Osteoblast (primary cell): ENCODE results near the gene AOPEP. TPM values are rescaled to one million over a fixed set of nuclear protein-coding genes. Genes with fewer than 3 reads are reported as not detected.

Experiments
- DNase-seq: peaks from one replicate; pipeline ENCODE4 v3.0.0; 2011; ENCODE audit warnings: low spot score, mixed read lengths; ENCODE audit not compliant: insufficient read length; ENCODE audit errors: missing footprints
- H2AFZ ChIP-seq: 2 replicates; pipeline ENCODE4 v1.6.0; 2011; ENCODE audit warnings: mild to moderate bottlenecking, low read length
- H3K27ac ChIP-seq: 2 replicates; pipeline ENCODE4 v1.5.1; 2011; ENCODE audit warnings: mild to moderate bottlenecking, low read depth, low read length, moderate library complexity
- H3K27me3 ChIP-seq: 2 replicates; pipeline ENCODE4 v1.6.0; 2012; ENCODE audit warnings: mild to moderate bottlenecking, control low read depth, inconsistent platforms, low read length, moderate library complexity; ENCODE audit not compliant: insufficient read depth
- H3K36me3 ChIP-seq: 2 replicates; pipeline ENCODE4 v1.5.1; 2011; ENCODE audit warnings: mild to moderate bottlenecking, low read length, control low read depth, moderate library complexity; ENCODE audit not compliant: insufficient read depth
- H3K4me1 ChIP-seq: 2 replicates; pipeline ENCODE4 v1.5.1; 2011; ENCODE audit warnings: mild to moderate bottlenecking, low read length, control low read depth, moderate library complexity; ENCODE audit not compliant: insufficient read depth
- H3K4me2 ChIP-seq: 2 replicates; pipeline ENCODE4 v1.6.0; 2011; ENCODE audit warnings: mild to moderate bottlenecking, low read length; ENCODE audit not compliant: insufficient read depth
- H3K4me3 ChIP-seq: fragments of 200-600 bp; sonication (generic); 3 replicates; pipeline ENCODE4 v1.5.1; 2012; ENCODE audit warnings: mild to moderate bottlenecking, low read length, inconsistent platforms; ENCODE audit not compliant: insufficient read depth
- H3K79me2 ChIP-seq: 2 replicates; pipeline ENCODE4 v1.6.0; 2012; ENCODE audit warnings: mild to moderate bottlenecking, low read length, control low read depth, inconsistent platforms; ENCODE audit not compliant: insufficient read depth
- H3K9me3 ChIP-seq: 2 replicates; pipeline ENCODE4 v1.5.1; 2011; ENCODE audit warnings: low read depth, low read length, control low read depth
- H4K20me1 ChIP-seq: 2 replicates; pipeline ENCODE4 v1.6.0; 2012; ENCODE audit warnings: mild to moderate bottlenecking, low read length, control low read depth; ENCODE audit not compliant: insufficient read depth
- CTCF ChIP-seq: IDR thresholded peaks from 2 replicates; pipeline ENCODE4 v1.5.1; 2011; ENCODE audit warnings: mild to moderate bottlenecking, low read depth, low read length, moderate library complexity; ENCODE audit errors: extremely low read depth
- total RNA-seq: library from RNA; depleted of rRNA; stranded (reverse); fragments of >200 nt; gene quantifications from 2 replicates; pipeline ENCODE4 v1.2.3, GENCODE V29; 2012

AOPEP gene
- total RNA-seq, 1 donor = 131 TPM

- H3K79me2 ChIP-seq = peaks cover 15% of the 10 kb centered on the region
- TF ChIP-seq CTCF = no peak
- H4K20me1 ChIP-seq = no peaks in the 10 kb centered on the region
- no peak for DNase-seq
- peak overlapping the region; percentile 92 for H3K27ac ChIP-seq
- H3K27me3 ChIP-seq = no peaks in the 10 kb centered on the region
- H3K4me3 ChIP-seq = no peak overlapping the region
- peaks cover 54% of the 10 kb centered on the region for H3K4me1 ChIP-seq
- no peaks in the 10 kb centered on the region for H3K36me3 ChIP-seq
- no peak overlapping the region for H3K4me2 ChIP-seq
- no peak overlapping the region for H2AFZ ChIP-seq
- no peaks in the 10 kb centered on the region for H3K9me3 ChIP-seq
Measured at GRCh38 chr9:94911986-94912635, 185.6 kb downstream of the AOPEP start.

DNA sequence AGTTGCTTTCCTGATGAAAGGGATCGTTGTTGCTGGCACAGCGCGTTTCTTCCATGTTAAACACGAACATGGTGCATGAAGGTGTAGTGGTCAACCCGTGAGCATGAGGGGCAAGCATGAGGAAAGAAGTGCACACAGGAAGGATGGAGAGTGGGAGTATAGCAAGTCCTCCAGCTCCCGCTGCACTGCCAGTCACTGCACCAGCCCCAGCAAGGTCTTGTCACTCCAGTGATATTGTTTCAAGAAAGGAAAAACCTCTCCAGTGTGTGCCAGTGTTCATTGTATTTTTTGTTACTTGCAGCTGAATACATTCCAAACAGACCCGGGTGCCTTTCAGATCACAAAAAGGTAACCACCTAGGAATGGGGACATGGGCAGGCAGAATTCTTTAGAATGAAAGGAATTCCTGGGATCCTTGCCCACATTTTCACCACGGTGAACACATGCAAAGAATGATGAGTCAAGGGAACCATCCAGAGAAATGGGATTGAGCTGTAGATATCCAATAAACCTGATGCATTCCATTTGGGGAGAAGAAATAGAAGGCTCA lies 186.3 kb downstream of the AOPEP start:
- H3K36me3 ChIP-seq = no peaks in the 10 kb centered on the region
- peak overlapping the region; percentile 28 for H3K4me2 ChIP-seq
- no peak overlapping the region for H3K4me3 ChIP-seq
- H2AFZ ChIP-seq = no peak overlapping the region
- H3K27ac ChIP-seq = peak overlapping the region; percentile 92
- DNase-seq = no peak
- H3K79me2 ChIP-seq = peaks cover 21% of the 10 kb centered on the region
- H3K27me3 ChIP-seq = no peaks in the 10 kb centered on the region
- peaks cover 48% of the 10 kb centered on the region for H3K4me1 ChIP-seq
- no peak for TF ChIP-seq CTCF
- H3K9me3 ChIP-seq = no peaks in the 10 kb centered on the region
- H4K20me1 ChIP-seq = no peaks in the 10 kb centered on the region

DNA sequence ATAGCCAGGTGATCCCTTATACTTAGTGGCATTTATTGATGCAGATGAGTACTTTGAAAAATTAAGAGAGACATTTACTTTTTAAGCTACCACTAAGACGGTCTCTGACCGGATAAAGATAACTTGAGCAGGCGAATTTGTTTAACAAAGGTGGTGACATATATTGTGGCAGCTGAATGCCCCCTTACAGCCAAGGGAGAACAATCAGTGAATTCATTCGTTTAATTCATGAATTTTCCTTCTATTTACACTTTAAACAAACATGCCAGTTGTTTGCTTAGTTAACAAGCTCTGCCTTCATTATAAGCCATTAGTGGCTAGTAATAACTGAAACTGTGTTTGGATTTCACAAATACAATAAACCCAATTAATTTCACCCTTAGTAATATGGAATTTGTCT lies 187.1 kb downstream of the AOPEP start:
- Histone ChIP-seq H3K4me3 (no peak overlapping the region), H3K27me3 (no peaks in the 10 kb centered on the region), H3K4me2 (peak overlapping the region; percentile 28), H3K36me3 (no peaks in the 10 kb centered on the region), H3K9me3 (no peaks in the 10 kb centered on the region), H3K27ac (peak overlapping the region; percentile 92), H4K20me1 (no peaks in the 10 kb centered on the region), H2AFZ (no peak overlapping the region), H3K79me2 (peaks cover 21% of the 10 kb centered on the region), H3K4me1 (peaks cover 41% of the 10 kb centered on the region)
- TF ChIP-seq CTCF = no peak
- DNase-seq = no peak

- no peak overlapping the region for H2AFZ ChIP-seq
- no peaks in the 10 kb centered on the region for H3K9me3 ChIP-seq
- no peak for TF ChIP-seq CTCF
- H4K20me1 ChIP-seq = no peaks in the 10 kb centered on the region
- no peak overlapping the region for H3K4me3 ChIP-seq
- H3K4me2 ChIP-seq = no peak overlapping the region
- H3K4me1 ChIP-seq = peaks cover 49% of the 10 kb centered on the region
- no peak overlapping the region for H3K27ac ChIP-seq
- H3K79me2 ChIP-seq = peaks cover 23% of the 10 kb centered on the region
- DNase-seq = no peak
- no peaks in the 10 kb centered on the region for H3K36me3 ChIP-seq
- no peaks in the 10 kb centered on the region for H3K27me3 ChIP-seq
Measured at GRCh38 chr9:94915476-94916450, 189.3 kb downstream of the AOPEP start.
